Parathyroid adenoma (tissue), 2 donors: ENCODE results near the gene TMEM185B.
"Not testable (repeated sequence)": the region's sequence is repeated elsewhere in the genome, so short reads cannot be mapped to it uniquely, and the experiment has no call there.

ENCODE experiments used
- H2AFZ ChIP-seq: fragments of 300-600 bp; sonication (generic); one replicate; pipeline ENCODE4 v1.7.0; 2017; ENCODE audit warnings: antibody characterized with exemption, mild to moderate bottlenecking
- H3K27ac ChIP-seq: fragments of 300-600 bp; sonication (generic); one replicate; pipeline ENCODE4 v1.7.0; 2017
- H3K27me3 ChIP-seq: fragments of 300-600 bp; sonication (generic); one replicate; pipeline ENCODE4 v1.7.0; 2017; ENCODE audit warnings: low read length; ENCODE audit not compliant: control insufficient read depth, insufficient read depth
- H3K36me3 ChIP-seq: fragments of 300-600 bp; sonication (generic); one replicate; pipeline ENCODE4 v1.7.0; 2017; ENCODE audit warnings: low read length; ENCODE audit not compliant: control insufficient read depth, insufficient read depth
- H3K4me1 ChIP-seq: fragments of 300-600 bp; sonication (generic); one replicate; pipeline ENCODE4 v1.7.0; 2017; ENCODE audit warnings: control low read depth
- H3K4me2 ChIP-seq: fragments of 300-600 bp; sonication (generic); one replicate; pipeline ENCODE4 v1.7.0; 2017; ENCODE audit warnings: low read length
- H3K4me3 ChIP-seq: fragments of 300-600 bp; sonication (generic); one replicate; pipeline ENCODE4 v1.7.0; 2017; ENCODE audit warnings: low read depth, low read length
- H3K79me2 ChIP-seq: fragments of 300-600 bp; sonication (generic); one replicate; pipeline ENCODE4 v1.7.0; 2017; ENCODE audit warnings: control low read depth
- H3K9ac ChIP-seq: fragments of 300-600 bp; sonication (generic); one replicate; pipeline ENCODE4 v1.7.0; 2017; ENCODE audit warnings: mild to moderate bottlenecking
- H3K9me3 ChIP-seq: fragments of 300-600 bp; sonication (generic); one replicate; pipeline ENCODE4 v1.7.0; 2017; ENCODE audit warnings: low read length; ENCODE audit not compliant: control insufficient read depth
- CTCF ChIP-seq: fragments of 300-600 bp; sonication (generic); IDR thresholded peaks from one replicate; pipeline ENCODE4 v1.7.0; 2017; ENCODE audit warnings: antibody characterized with exemption, mild to moderate bottlenecking
- donor health status: primary hyperparathyroidism.

The TMEM185B gene

GRCh38 chr2:120260736-120261135, 37.5 kb upstream of the TMEM185B start:
- Histone ChIP-seq H3K9ac (no peak overlapping the region), H3K36me3 (no peaks in the 10 kb centered on the region), H3K4me3 (no peak overlapping the region), H3K4me2 (peak overlapping the region; percentile 37), H3K4me1 (peaks cover 62% of the 10 kb centered on the region), H2AFZ (no peak overlapping the region), H3K79me2 (peaks cover 90% of the 10 kb centered on the region), H3K9me3 (no peaks in the 10 kb centered on the region), H3K27ac (peak overlapping the region; percentile 90), H3K27me3 (no peaks in the 10 kb centered on the region)
- no peak for TF ChIP-seq CTCF

GRCh38 chr2:120259939-120260338, 36.7 kb upstream of the TMEM185B start:
- H3K4me3 ChIP-seq, H3K36me3 ChIP-seq, H2AFZ ChIP-seq, H3K9ac ChIP-seq, H3K9me3 ChIP-seq, H3K27me3 ChIP-seq: not testable (repeated sequence)
- H3K79me2 ChIP-seq, result peaks cover 90% of the 10 kb centered on the region
- peak overlapping the region; percentile 90 for H3K27ac ChIP-seq
- peaks cover 55% of the 10 kb centered on the region for H3K4me1 ChIP-seq
- H3K4me2 ChIP-seq, result peak overlapping the region; percentile 37

GRCh38 chr2:120258196-120258595, 35.0 kb upstream of the TMEM185B start:
- H3K4me1 ChIP-seq, result peaks cover 45% of the 10 kb centered on the region
- H3K27ac ChIP-seq, result peak overlapping the region; percentile 90
- H3K79me2 ChIP-seq, result peaks cover 96% of the 10 kb centered on the region
- H3K36me3 ChIP-seq, result no peaks in the 10 kb centered on the region
- peak overlapping the region; percentile 75 for H3K4me2 ChIP-seq
- H2AFZ ChIP-seq, result no peak overlapping the region
- H3K9ac ChIP-seq, result no peak overlapping the region
- no peak for TF ChIP-seq CTCF
- no peaks in the 10 kb centered on the region for H3K9me3 ChIP-seq
- no peaks in the 10 kb centered on the region for H3K27me3 ChIP-seq
- peak overlapping the region; percentile 98 for H3K4me3 ChIP-seq

- no peak overlapping the region for H2AFZ ChIP-seq
- H3K27me3 ChIP-seq, result no peaks in the 10 kb centered on the region
- H3K27ac ChIP-seq, result peak overlapping the region; percentile 90
- H3K9me3 ChIP-seq, result no peaks in the 10 kb centered on the region
- H3K4me2 ChIP-seq, result peak overlapping the region; percentile 75
- TF ChIP-seq CTCF, result no peak
- peaks cover 92% of the 10 kb centered on the region for H3K79me2 ChIP-seq
- H3K36me3 ChIP-seq, result no peaks in the 10 kb centered on the region
- H3K9ac ChIP-seq, result no peak overlapping the region
- peaks cover 41% of the 10 kb centered on the region for H3K4me1 ChIP-seq
- peak overlapping the region; percentile 98 for H3K4me3 ChIP-seq
Observed at GRCh38 chr2:120257522-120257921, 34.3 kb upstream of the TMEM185B start.

GRCh38 chr2:120256651-120257000, 33.4 kb upstream of the TMEM185B start:
- Histone ChIP-seq H3K4me2 (peak overlapping the region; percentile 75), H3K4me3 (peak overlapping the region; percentile 98), H3K27ac (peak overlapping the region; percentile 90), H3K27me3 (no peaks in the 10 kb centered on the region), H3K9me3 (no peaks in the 10 kb centered on the region), H3K79me2 (peaks cover 83% of the 10 kb centered on the region), H3K36me3 (no peaks in the 10 kb centered on the region), H2AFZ (no peak overlapping the region), H3K4me1 (peaks cover 36% of the 10 kb centered on the region), H3K9ac (no peak overlapping the region)
- no peak for TF ChIP-seq CTCF
